PC-9 (cell line): ENCODE results near the gene PHACTR3.

Source experiments
- EZH2 ChIP-seq: fragments of 200-600 bp; sonication (generic); IDR thresholded peaks from 2 replicates; pipeline ENCODE4 v1.8.0; 2017; ENCODE audit warnings: antibody characterized with exemption, low read depth
- TF ChIP-seq, protein P1 (sequence below): fragments of 200-600 bp; sonication (generic); conservative IDR thresholded peaks from 2 replicates; pipeline ENCODE4 v1.6.1; 2017; ENCODE audit warnings: mixed run types, antibody characterized with exemption, mild to moderate bottlenecking, moderate library complexity

GRCh38 chr20:59822291-59823029 lies 218.1 kb downstream of the PHACTR3 start:
- TF ChIP-seq, protein P1, sequence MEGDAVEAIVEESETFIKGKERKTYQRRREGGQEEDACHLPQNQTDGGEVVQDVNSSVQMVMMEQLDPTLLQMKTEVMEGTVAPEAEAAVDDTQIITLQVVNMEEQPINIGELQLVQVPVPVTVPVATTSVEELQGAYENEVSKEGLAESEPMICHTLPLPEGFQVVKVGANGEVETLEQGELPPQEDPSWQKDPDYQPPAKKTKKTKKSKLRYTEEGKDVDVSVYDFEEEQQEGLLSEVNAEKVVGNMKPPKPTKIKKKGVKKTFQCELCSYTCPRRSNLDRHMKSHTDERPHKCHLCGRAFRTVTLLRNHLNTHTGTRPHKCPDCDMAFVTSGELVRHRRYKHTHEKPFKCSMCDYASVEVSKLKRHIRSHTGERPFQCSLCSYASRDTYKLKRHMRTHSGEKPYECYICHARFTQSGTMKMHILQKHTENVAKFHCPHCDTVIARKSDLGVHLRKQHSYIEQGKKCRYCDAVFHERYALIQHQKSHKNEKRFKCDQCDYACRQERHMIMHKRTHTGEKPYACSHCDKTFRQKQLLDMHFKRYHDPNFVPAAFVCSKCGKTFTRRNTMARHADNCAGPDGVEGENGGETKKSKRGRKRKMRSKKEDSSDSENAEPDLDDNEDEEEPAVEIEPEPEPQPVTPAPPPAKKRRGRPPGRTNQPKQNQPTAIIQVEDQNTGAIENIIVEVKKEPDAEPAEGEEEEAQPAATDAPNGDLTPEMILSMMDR: no peak
- no peak for TF ChIP-seq EZH2
